ENCODE data around the gene DYNC1H1.

DYNC1H1 gene

GRCh38 chr14:101965181-101965544, 790 bp downstream of the DYNC1H1 start:
- POLR2A ChIA-PET: interaction anchor here (0.7 to 0.9 kb wide), 2 partner anchors 234 to 258 kb away, joined by 3 to 7 read pairs; no protein-coding TSS in a partner anchor
- Histone ChIP-seq H3K4me3 (ENCODE audit: low read depth, low read length) (peak overlapping the region; percentile 75), H3K4me1 (ENCODE audit: control insufficient read depth, insufficient read depth, low read length) (peaks cover 20% of the 10 kb centered on the region), H3K9me3 (ENCODE audit: control insufficient read depth, insufficient read depth, low read depth, low read length) (no peaks in the 10 kb centered on the region), H3K36me3 (ENCODE audit: control insufficient read depth in 2 of 2, insufficient read depth in 1 of 2, low read length in 2 of 2) (peaks cover 0 to 24% of the 10 kb centered on the region in 2 experiments; a peak in 2 of 3 replicates), H3K27ac (ENCODE audit: extremely low read depth, low read depth, low read length) (peak overlapping the region; percentile 90)
- CTCF ChIA-PET: interaction anchor here (0.9 kb wide), 1 partner anchor 12 kb away, joined by 5 read pairs; no protein-coding TSS in a partner anchor
- TF ChIP-seq SALL2 (tag by site-specific recombination; IDR thresholded peaks at IDR 0.05; ENCODE audit: borderline replicate concordance) (no peak), KLF8 (tag by site-specific recombination; IDR thresholded peaks at IDR 0.05) (peak; percentile 80), ZNF660 (tag by site-specific recombination; IDR thresholded peaks at IDR 0.05) (no peak), ZBTB17 (tag by site-specific recombination; IDR thresholded peaks at IDR 0.05) (peak; percentile 66), KLF1 (tag by site-specific recombination; IDR thresholded peaks at IDR 0.05) (peak; percentile 15; the same call in 1 of the 2 replicates), ZNF335 (tag by site-specific recombination; conservative IDR thresholded peaks at IDR 0.05) (peak; percentile 85), ZNF223 (tag by site-specific recombination; IDR thresholded peaks at IDR 0.05) (no peak), ZNF629 (tag by site-specific recombination; IDR thresholded peaks at IDR 0.05) (no peak), ZNF510 (tag by site-specific recombination; IDR thresholded peaks at IDR 0.05; ENCODE audit: insufficient replicate concordance) (no peak), ZBTB44 (tag by site-specific recombination; IDR thresholded peaks at IDR 0.05) (no peak), GLIS2 (tag by site-specific recombination; IDR thresholded peaks at IDR 0.05) (0 out of 2 replicates have a peak, but pooled peaks have one; percentile 21), YY1 (tag by site-specific recombination; IDR thresholded peaks at IDR 0.05) (peak; percentile 39), ZNF2 (tag by site-specific recombination; IDR thresholded peaks at IDR 0.05) (0 out of 2 replicates have a peak, but pooled peaks have one; percentile 14), ZNF626 (tag by site-specific recombination; IDR thresholded peaks at IDR 0.05) (no peak), ZNF561 (tag by site-specific recombination; IDR thresholded peaks at IDR 0.05; ENCODE audit: borderline replicate concordance) (peak; percentile 58; the same call in 1 of the 2 replicates), ZNF621 (tag by site-specific recombination; IDR thresholded peaks at IDR 0.05) (no peak), ZNF830 (tag by site-specific recombination; IDR thresholded peaks at IDR 0.05; ENCODE audit: low read depth) (no peak), ZSCAN30 (tag by site-specific recombination; IDR thresholded peaks at IDR 0.05) (peak; percentile 69; the same call in 1 of the 2 replicates), ZNF211 (tag by site-specific recombination; IDR thresholded peaks at IDR 0.05; ENCODE audit: low read depth) (no peak), SP2 (tag by site-specific recombination; IDR thresholded peaks at IDR 0.05) (no peak), PATZ1 (tag by site-specific recombination; IDR thresholded peaks at IDR 0.05) (peak; percentile 38; the same call in 1 of the 2 replicates), ZNF404 (tag by site-specific recombination; IDR thresholded peaks at IDR 0.05) (no peak), ZNF292 (tag by site-specific recombination; IDR thresholded peaks at IDR 0.05; ENCODE audit: borderline replicate concordance, low read depth) (no peak), ZNF76 (tag by site-specific recombination; IDR thresholded peaks at IDR 0.05; ENCODE audit: borderline replicate concordance, low read depth) (peak; percentile 70; the same call in 1 of the 2 replicates), SCRT1 (tag by site-specific recombination; IDR thresholded peaks at IDR 0.05; ENCODE audit: borderline replicate concordance) (no peak), SP7 (tag by site-specific recombination; IDR thresholded peaks at IDR 0.05) (no peak), ZNF704 (tag by site-specific recombination; IDR thresholded peaks at IDR 0.05) (no peak), ZNF221 (tag by site-specific recombination; IDR thresholded peaks at IDR 0.05; ENCODE audit: borderline replicate concordance) (no peak), ZNF169 (tag by site-specific recombination; IDR thresholded peaks at IDR 0.05) (no peak)
